GM19351 (cell line): ENCODE measurements around the gene PDE11A.

Source experiments
- ATAC-seq: cut with Tn5 transposase; IDR thresholded peaks from one replicate; pipeline ENCODE4 v1.9.1; 2021; ENCODE audit warnings: mild to moderate bottlenecking, moderate library complexity; ENCODE audit not compliant: unreplicated experiment

PDE11A gene

GRCh38 chr2:177639262-177639914, 433.2 kb downstream of the PDE11A start:
- no peak for ATAC-seq

GRCh38 chr2:177638507-177638906, 434.1 kb downstream of the PDE11A start:
- no peak for ATAC-seq

- no peak for ATAC-seq
Measured at GRCh38 chr2:177636672-177637071, 435.9 kb downstream of the PDE11A start.

GRCh38 chr2:177635696-177636095, 436.9 kb downstream of the PDE11A start:
- ATAC-seq, result no peak

GRCh38 chr2:177633910-177634294, 438.7 kb downstream of the PDE11A start:
- ATAC-seq, result no peak

- no peak for ATAC-seq
Measured at GRCh38 chr2:177633111-177633510, 439.5 kb downstream of the PDE11A start.

- no peak for ATAC-seq
Measured at GRCh38 chr2:177631680-177632079, 440.9 kb downstream of the PDE11A start.

GRCh38 chr2:177629357-177630024, 443.1 kb downstream of the PDE11A start:
- peak; percentile 55 for ATAC-seq

GRCh38 chr2:177628831-177629230, 443.7 kb downstream of the PDE11A start:
- ATAC-seq, result no peak

- ATAC-seq, result no peak
Measured at GRCh38 chr2:177625744-177626650, 446.6 kb downstream of the PDE11A start.

GRCh38 chr2:177622521-177622920, 450.1 kb downstream of the PDE11A start:
- no peak for ATAC-seq

GRCh38 chr2:177619986-177620385, 452.6 kb downstream of the PDE11A start:
- no peak for ATAC-seq

GRCh38 chr2:177619461-177619860, 453.1 kb downstream of the PDE11A start:
- ATAC-seq, result no peak

GRCh38 chr2:177618255-177619253, 454.0 kb downstream of the PDE11A start:
- ATAC-seq, result peak; percentile 94

- ATAC-seq, result no peak
Measured at GRCh38 chr2:177617849-177618248, 454.7 kb downstream of the PDE11A start.

GRCh38 chr2:177616731-177617130, 455.8 kb downstream of the PDE11A start:
- no peak for ATAC-seq

- ATAC-seq, result no peak
Measured at GRCh38 chr2:177616066-177616465, 456.5 kb downstream of the PDE11A start.

GRCh38 chr2:177612659-177613058, 459.9 kb downstream of the PDE11A start:
- no peak for ATAC-seq

- no peak for ATAC-seq
Measured at GRCh38 chr2:177611310-177611886, 461.2 kb downstream of the PDE11A start.

GRCh38 chr2:177610813-177611212, 461.8 kb downstream of the PDE11A start:
- ATAC-seq, result no peak
